Chondrocyte (in vitro differentiated cells): ENCODE measurements around the gene FAM163B. TPM values are rescaled to one million over a fixed set of nuclear protein-coding genes. Genes with fewer than 3 reads are reported as not detected.

Experiments
- DNase-seq: peaks from one replicate; pipeline ENCODE4 v3.0.0; 2021; ENCODE audit warnings: mixed read lengths, low spot score
- H3K27ac Mint-ChIP-seq: one replicate; pipeline ENCODE4 v1.8.0; 2021; ENCODE audit warnings: mild to moderate bottlenecking, moderate library complexity, mixed read lengths; ENCODE audit not compliant: unreplicated experiment
- H3K27me3 Mint-ChIP-seq: 2 replicates; pipeline ENCODE4 v1.8.0; 2021; ENCODE audit warnings: low read depth, mixed read lengths
- H3K36me3 Mint-ChIP-seq: 2 replicates; pipeline ENCODE4 v1.8.0; 2021; ENCODE audit warnings: low read depth, mixed read lengths
- H3K4me1 Mint-ChIP-seq: 2 replicates; pipeline ENCODE4 v1.8.0; 2021; ENCODE audit warnings: low read depth, mild to moderate bottlenecking, mixed read lengths
- H3K4me3 Mint-ChIP-seq: one replicate; pipeline ENCODE4 v1.8.0; 2021; ENCODE audit warnings: mild to moderate bottlenecking, moderate library complexity, mixed read lengths; ENCODE audit not compliant: unreplicated experiment
- H3K9me3 Mint-ChIP-seq: 2 replicates; pipeline ENCODE4 v1.8.0; 2021; ENCODE audit warnings: low read depth, mixed read lengths
- total RNA-seq: library from RNA; stranded (reverse); gene quantifications from 3 replicates; pipeline ENCODE4 v1.2.1, GENCODE V29; 2021
- TF ChIP-seq, protein P1 (sequence below): fragments of 200-600 bp; sonication (generic); IDR thresholded peaks from 2 replicates; pipeline ENCODE4 v1.5.0; 2021; ENCODE audit warnings: antibody characterized with exemption, mild to moderate bottlenecking, moderate library complexity

FAM163B gene
- total RNA-seq, 1 donor from 2014 or later, result not detected

DNA sequence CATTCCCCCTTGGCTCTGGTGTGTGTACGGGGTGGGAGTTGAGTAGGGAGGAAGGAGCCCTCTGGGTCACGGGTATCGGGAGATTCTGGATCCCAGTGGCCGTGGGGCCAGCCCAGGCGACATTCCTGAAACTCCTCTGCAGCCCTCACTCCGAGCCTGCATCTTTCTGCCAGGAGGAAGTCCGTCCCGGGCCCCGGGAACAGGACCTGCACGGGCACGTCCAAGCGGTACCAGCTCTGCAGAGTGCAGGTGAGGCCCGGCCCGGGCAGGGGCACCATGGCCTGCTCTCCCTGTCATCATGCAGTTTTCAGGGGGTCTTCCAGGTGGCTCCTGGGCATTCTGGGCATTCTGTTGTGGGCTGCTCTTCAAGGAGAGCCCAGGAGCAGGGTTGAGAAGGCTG is 71.0 kb downstream of the FAM163B start:
- Mint-ChIP-seq H3K27me3 (peaks cover 5% of the 10 kb centered on the region), H3K9me3 (no peaks in the 10 kb centered on the region), H3K4me3 (no peak overlapping the region), H3K4me1 (peaks cover 13% of the 10 kb centered on the region), H3K36me3 (no peaks in the 10 kb centered on the region), H3K27ac (no peak overlapping the region)
- no peak for DNase-seq
- TF ChIP-seq, protein P1, sequence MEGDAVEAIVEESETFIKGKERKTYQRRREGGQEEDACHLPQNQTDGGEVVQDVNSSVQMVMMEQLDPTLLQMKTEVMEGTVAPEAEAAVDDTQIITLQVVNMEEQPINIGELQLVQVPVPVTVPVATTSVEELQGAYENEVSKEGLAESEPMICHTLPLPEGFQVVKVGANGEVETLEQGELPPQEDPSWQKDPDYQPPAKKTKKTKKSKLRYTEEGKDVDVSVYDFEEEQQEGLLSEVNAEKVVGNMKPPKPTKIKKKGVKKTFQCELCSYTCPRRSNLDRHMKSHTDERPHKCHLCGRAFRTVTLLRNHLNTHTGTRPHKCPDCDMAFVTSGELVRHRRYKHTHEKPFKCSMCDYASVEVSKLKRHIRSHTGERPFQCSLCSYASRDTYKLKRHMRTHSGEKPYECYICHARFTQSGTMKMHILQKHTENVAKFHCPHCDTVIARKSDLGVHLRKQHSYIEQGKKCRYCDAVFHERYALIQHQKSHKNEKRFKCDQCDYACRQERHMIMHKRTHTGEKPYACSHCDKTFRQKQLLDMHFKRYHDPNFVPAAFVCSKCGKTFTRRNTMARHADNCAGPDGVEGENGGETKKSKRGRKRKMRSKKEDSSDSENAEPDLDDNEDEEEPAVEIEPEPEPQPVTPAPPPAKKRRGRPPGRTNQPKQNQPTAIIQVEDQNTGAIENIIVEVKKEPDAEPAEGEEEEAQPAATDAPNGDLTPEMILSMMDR, result no peak

GRCh38 chr9:133537257-133537656 is 71.9 kb downstream of the FAM163B start:
- no peak for DNase-seq
- H3K27me3 Mint-ChIP-seq, result peaks cover 5% of the 10 kb centered on the region
- no peaks in the 10 kb centered on the region for H3K9me3 Mint-ChIP-seq
- H3K4me1 Mint-ChIP-seq, result peaks cover 13% of the 10 kb centered on the region
- H3K27ac Mint-ChIP-seq, result no peak overlapping the region
- H3K4me3 Mint-ChIP-seq, result no peak overlapping the region
- TF ChIP-seq, protein P1, result no peak
- H3K36me3 Mint-ChIP-seq, result no peaks in the 10 kb centered on the region

DNA sequence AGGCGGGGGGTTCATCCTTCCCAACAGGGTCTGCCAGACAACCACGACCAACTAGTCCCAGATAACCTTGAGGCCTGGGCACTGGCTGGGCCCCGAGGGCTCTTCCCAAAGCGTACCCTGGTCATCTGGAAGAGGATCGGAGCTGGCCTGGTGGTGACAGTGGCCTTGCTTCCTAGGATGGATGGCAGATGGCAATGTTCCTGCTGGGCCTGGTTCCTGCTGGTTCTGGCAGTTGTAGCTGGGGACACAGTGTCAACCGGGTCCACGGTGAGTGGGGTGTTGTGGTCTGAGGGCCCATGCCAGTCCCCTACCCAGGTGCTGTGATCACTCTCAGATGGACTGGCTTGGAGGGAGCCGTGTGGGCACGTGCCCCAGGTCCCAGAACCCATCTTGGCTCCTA is 72.7 kb downstream of the FAM163B start:
- Mint-ChIP-seq H3K36me3 (no peaks in the 10 kb centered on the region), H3K27me3 (peaks cover 5% of the 10 kb centered on the region), H3K4me3 (no peak overlapping the region), H3K9me3 (no peaks in the 10 kb centered on the region), H3K4me1 (peaks cover 13% of the 10 kb centered on the region), H3K27ac (no peak overlapping the region)
- TF ChIP-seq, protein P1, result no peak
- no peak for DNase-seq

GRCh38 chr9:133536080-133536479 is 73.1 kb downstream of the FAM163B start:
- Mint-ChIP-seq H3K27ac (no peak overlapping the region), H3K36me3 (no peaks in the 10 kb centered on the region), H3K9me3 (no peaks in the 10 kb centered on the region), H3K4me1 (peaks cover 13% of the 10 kb centered on the region), H3K27me3 (peaks cover 5% of the 10 kb centered on the region), H3K4me3 (no peak overlapping the region)
- TF ChIP-seq, protein P1, result no peak
- DNase-seq, result no peak

DNA sequence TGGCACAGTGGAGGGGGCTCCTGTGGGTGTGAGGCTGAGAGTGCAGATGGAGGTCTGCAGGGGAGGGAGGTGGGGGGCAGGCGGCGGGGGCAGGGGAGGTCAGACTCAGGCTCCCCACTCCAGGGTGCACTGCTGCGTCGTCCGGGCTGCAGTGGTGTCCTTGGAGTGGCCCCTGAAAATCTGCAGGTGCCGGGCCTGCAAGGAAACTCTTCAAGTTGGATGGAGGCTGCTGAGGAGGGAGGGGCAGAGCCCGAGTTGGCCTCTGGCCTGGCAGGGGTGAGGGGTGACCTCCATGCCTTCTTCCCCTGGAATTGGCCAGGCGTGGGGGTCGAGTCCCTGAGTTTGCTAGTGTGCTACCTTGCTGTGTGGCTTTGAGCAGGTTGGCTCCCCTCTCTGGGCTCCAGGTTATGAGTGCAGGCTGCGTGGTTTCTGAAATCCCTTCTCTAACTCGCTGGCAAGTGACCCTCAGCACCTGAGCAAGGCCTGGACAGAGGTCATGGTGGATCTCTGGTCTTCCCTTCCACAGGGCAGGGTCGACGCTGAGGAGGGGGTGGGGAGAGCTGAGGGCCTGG is 73.8 kb downstream of the FAM163B start:
- TF ChIP-seq, protein P1, result no peak
- Mint-ChIP-seq H3K27me3 (peaks cover 5% of the 10 kb centered on the region), H3K27ac (no peak overlapping the region), H3K4me3 (no peak overlapping the region), H3K4me1 (peaks cover 11% of the 10 kb centered on the region), H3K36me3 (no peaks in the 10 kb centered on the region), H3K9me3 (no peaks in the 10 kb centered on the region)
- DNase-seq, result no peak
